Measurements from ENCODE around the gene ZNF71.

DNA sequence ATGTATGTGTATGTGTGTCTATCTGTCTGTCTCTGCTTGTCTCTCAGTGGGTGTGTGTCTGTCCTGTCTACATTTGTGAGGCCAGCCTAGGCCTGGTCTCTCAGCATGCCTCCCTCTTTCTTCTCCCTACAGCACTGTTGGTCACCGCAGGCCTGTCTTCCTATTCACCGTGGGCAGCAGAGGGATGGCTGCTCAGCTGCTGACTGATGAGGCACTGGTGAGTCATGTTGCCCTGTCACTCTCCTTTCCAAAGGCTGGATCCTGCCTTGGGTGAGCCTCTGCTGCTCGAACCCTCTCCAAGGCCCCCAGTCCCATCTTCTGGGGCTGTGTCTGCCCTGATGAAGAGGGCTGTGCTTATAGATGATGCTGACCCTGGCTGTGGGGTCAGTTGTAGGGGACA is 6.3 kb downstream of the ZNF71 start:
- TF ChIP-seq, protein P1, sequence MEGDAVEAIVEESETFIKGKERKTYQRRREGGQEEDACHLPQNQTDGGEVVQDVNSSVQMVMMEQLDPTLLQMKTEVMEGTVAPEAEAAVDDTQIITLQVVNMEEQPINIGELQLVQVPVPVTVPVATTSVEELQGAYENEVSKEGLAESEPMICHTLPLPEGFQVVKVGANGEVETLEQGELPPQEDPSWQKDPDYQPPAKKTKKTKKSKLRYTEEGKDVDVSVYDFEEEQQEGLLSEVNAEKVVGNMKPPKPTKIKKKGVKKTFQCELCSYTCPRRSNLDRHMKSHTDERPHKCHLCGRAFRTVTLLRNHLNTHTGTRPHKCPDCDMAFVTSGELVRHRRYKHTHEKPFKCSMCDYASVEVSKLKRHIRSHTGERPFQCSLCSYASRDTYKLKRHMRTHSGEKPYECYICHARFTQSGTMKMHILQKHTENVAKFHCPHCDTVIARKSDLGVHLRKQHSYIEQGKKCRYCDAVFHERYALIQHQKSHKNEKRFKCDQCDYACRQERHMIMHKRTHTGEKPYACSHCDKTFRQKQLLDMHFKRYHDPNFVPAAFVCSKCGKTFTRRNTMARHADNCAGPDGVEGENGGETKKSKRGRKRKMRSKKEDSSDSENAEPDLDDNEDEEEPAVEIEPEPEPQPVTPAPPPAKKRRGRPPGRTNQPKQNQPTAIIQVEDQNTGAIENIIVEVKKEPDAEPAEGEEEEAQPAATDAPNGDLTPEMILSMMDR (conservative IDR thresholded peaks at IDR 0.05 in 1 of 2, IDR thresholded peaks at IDR 0.05 in 1 of 2; ENCODE audit: low read depth in 1 of 2, low read length in 2 of 2), result no peak
- no peak for TF ChIP-seq EZH2 (IDR thresholded peaks at IDR 0.05; ENCODE audit: low read length, missing control alignments)

Measured in fibroblast of lung (primary cell).